Epidermal melanocyte (primary cell): ENCODE data around the gene LYST.
"Not testable (repeated sequence)": the region's sequence is repeated elsewhere in the genome, so short reads cannot be mapped to it uniquely, and the experiment has no call there.

Experiments used
- DNase-seq: peaks from one replicate; pipeline ENCODE4 v3.0.0; 2011; ENCODE audit warnings: low spot score; ENCODE audit not compliant: insufficient read length

The LYST gene

GRCh38 chr1:235766794-235767285 lies 99.9 kb downstream of the LYST start:
- no peak for DNase-seq

DNA sequence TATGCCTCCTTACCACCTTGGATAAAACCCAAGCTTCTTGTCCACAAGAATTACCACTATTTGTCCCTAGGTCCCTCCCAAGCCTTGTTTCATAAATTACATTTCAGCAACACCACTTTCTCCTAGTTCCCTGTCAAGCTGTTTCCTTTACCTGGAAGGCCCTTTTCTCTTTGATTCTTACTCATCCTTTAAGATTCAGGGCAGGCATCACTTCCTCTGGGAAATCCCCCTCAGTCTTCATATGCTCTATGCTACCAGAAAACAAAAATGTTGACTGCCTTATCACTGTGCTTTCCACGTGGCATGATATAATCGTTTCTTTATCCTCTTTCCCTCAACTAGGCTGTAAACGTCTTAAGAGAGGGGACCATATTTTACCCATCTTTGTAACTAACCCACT lies 102.7 kb downstream of the LYST start:
- DNase-seq, result no peak

DNA sequence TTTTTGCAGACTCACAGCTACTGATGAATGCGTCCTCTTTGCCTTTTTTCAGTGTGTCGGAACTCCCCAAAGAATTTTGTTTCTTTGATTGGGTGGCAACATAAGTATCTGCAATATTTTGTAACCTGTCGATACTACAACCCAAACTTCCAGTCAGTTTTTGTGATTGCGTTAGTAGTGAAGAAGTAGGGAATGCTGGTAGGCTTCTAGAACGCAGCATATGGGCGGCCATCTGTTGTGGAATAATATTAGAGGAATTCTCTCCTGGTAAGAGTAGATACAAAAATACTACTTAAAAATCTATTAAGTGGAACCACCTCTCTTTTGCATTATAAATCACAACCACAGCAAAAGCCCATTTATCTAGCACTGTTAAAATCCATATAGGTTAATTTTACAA lies 107.4 kb downstream of the LYST start:
- no peak for DNase-seq

DNA sequence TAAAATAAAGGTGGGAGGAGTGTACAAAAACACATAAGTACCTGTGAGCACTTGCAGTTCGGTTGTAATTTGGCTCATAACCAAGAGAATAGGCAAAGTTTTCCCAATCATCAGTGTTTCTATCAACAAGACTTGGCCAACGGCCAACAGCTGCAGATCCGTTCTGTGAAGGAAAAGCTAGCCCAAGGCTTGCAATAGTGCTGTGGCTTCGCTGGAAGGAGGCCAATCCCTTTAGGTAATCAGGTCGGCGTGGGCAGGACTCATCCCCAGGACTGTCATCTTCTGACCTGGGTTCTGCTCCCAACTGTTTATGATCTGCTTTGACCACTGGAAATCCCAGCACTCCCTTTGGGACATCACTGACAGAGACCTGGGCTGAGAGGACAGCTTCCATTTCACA lies 107.8 kb downstream of the LYST start:
- no peak for DNase-seq

DNA sequence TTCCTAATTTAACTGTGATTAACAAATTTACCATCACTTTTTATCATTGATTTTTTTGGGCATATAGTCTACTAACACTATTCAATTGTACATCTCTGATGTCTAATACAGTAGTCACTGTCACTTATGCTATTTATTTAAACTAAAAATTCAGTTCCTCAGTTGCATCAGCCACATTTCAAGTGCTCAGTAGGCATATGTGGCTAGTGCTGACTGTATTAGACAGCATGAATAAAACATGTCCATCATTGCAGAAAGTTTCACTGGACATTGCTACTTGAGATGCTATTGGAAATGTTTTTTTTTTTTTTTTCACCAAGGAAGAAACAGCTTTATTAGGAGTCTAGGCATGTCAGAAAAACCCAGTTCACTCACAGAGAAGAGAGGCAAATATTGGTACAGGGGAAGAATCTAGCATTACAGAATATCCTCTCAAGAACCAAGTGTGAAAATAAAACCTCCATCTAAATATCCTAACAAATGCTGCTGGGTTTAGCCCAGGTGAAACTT lies 109.1 kb downstream of the LYST start:
- DNase-seq, result no peak

DNA sequence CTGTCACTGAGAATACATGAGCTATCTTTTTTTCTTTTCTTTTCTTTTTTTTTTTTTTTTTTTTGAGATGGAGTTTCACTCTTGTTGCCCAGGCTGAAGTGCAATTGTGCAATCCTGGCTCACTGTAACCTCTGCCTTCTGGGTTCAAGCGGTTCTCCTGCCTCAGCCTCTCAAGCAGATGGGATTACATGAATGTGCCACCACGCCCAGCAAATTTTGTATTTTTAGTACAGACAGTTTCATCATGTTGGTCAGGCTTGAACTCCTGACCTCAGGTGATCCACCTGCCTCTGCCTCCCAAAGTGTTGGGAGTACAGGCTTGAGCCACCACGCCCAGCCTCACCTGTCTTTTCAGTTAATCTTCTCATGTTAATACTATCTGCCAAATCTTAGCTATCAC lies 112.5 kb downstream of the LYST start:
- not testable (repeated sequence) for DNase-seq

- DNase-seq, result no peak
Observed at GRCh38 chr1:235749755-235750300, 116.9 kb downstream of the LYST start.

- no peak for DNase-seq
Observed at GRCh38 chr1:235748747-235749146, 118.0 kb downstream of the LYST start.

- no peak for DNase-seq
Observed at GRCh38 chr1:235746245-235746644, 120.5 kb downstream of the LYST start.

DNA sequence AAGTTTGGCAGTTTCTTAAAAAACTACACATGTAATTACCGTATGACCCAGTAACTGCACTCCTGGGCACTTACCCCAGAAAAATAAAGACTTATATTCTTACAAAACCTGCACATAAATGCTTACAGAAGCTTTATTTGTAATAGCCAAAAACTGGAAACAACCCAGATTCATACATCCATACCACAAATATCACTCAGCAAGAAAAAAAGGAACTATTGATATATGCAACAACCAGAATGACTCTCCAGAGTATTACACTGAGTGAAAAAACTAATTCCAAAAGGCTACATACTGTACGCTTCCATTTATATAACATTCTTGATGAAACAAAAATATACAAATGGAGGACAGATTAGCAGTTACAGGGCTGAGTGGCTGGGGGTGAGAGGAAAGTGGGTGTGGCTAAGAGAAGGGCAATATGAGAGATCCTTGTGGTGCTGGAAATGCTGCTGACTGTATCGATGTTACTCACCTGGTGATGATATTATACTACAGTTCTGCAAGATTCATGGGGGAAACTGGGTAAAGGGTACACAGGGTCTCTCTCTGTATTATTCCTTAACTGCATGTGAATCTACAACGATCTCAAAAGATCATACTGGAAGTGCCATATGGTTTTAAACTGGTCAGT lies 121.1 kb downstream of the LYST start:
- no peak for DNase-seq

DNA sequence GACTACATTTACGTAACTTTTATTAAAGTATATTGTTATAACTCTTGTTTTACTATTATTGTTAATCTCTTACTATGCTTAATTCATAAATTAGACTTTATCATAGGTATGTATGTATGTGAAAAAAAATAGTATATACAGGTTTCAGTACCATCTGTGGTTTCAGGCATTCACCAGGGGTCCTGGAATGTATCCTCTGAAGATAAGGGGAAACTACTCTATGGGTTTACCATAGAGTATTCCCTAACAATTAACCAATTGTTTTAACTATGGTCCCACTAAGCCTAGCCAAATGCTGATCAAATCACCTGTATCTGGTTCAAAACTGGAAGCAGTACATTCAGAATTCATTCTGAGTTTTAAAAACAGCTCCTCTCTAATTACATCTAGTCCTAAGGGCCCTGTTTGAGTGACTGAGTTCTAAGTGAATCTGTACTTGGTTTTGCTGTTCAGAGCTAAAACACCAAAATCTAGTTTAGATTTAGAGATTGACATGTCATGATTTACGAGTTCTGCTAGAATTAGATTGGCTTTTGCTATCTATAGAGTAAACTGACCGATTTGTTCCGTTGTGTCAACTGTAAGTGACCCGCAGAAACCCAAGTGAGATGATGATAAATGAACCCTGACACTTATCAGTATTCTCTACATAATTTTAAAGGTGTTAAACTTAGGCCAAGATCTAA lies 123.6 kb downstream of the LYST start:
- DNase-seq, result no peak

- no peak for DNase-seq
Observed at GRCh38 chr1:235741294-235741693, 125.4 kb downstream of the LYST start.

DNA sequence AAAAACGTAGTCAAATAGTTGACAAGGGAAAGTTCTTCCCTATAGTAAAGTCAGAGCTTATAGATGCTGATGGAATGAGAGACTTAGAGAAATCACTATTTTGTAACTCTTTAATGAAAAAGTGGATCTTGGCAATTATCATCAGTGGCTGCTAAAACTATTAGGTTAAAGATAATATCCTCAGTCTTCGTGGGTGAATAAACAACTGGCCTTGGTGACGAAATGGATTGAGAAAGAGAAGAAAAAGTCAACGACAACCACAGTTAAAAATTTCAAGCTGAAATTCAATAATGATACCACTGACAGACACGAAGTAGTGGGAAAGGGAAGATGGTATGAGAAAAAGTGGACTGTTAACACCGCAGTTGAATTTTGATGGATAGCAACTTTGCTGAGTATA lies 127.1 kb downstream of the LYST start:
- no peak for DNase-seq

GRCh38 chr1:235739124-235739523 lies 127.6 kb downstream of the LYST start:
- no peak for DNase-seq

DNA sequence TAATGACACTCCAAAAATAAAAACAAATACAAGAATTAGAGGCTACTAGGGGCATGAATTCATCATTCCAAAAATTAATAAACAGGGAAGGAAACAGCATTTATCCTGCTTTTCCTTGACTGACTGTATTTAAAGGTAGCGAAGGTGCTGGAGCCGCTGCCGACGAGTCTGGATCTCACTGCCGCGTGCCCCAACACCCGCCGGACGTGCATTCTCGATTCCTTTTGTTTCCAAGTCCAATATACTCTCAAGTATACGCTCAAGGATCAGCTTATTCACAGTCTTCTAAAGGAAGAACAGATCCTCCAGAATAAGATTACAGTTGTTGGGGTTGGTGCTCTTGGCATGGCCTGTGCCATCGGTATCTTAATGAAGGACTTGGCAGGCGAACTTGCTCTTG lies 129.0 kb downstream of the LYST start:
- DNase-seq, result no peak

DNA sequence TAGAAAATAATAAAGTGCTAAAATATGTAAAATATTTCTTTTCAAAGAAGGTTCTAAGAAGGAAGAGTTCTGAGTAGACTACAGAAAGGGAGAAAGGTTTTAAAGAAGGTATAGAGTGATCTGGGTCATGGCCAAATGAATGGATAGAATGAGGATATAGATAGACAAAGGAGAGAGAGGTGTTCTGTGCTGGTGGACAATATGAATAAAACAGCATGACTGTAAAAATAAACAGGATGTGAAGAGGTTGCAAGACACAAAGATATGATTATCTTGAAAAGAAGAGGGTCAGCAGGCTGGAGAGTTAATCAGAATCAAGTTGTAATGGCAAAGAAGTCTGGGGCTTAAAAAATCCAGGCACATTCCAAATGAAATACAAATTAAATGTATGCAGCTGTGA lies 130.4 kb downstream of the LYST start:
- no peak for DNase-seq

GRCh38 chr1:235735621-235736020 lies 131.1 kb downstream of the LYST start:
- no peak for DNase-seq

GRCh38 chr1:235734335-235734734 lies 132.4 kb downstream of the LYST start:
- no peak for DNase-seq

DNA sequence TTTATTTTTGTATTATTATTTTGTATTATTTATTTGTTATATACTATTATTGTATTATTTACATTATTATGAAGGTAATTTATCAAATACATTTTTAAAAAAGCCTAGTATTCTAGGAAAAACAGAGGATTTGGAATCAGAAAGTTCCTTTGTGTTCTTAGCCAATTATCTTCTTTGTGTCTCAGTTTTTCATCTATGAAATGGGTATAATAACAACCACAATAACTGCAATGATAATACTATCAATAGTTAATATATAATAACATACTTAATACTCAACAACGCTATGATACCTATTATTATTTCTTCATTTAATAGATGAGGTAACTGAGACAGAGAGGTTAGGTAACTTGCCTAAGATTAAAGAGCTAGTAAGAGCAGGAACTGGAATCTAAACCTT lies 136.7 kb downstream of the LYST start:
- no peak for DNase-seq

DNA sequence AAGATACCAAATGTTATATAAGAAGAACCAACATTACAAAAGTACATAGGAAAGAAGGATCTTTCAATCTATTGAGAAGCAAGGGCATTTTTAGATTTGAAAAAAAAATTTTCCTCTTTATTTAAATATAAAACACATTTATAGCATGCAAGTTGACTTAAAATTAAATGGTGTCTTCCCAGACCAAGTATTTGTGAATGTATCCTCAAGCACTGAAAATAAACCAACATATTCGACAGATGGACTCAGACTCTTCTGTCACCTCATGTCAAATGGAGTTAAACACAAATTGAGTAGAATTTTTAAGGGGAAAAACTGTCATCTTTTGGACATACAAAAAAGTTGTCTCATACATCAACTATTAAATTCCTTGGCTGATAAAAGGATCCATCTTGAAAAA lies 140.1 kb downstream of the LYST start:
- DNase-seq, result no peak

DNA sequence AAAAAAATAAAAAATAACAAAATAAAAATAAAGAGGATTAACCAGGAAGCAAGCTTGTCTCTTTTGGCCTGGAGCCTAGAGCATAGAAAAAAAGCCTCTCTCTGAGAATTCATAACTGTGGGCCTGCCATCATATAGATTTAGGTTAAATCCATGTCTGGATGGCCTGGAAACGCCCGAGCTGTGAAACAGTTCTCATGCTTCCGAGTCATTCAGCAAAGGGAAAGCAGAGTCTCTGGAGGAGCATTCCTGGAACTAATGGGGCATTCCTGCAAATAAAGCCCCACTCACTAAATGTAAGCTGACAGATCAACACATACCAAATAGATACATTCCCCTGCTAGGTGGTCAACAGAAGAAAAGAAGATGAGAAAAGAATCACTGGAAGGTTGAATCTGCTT lies 141.3 kb downstream of the LYST start:
- no peak for DNase-seq

GRCh38 chr1:235724730-235725129 lies 142.0 kb downstream of the LYST start:
- DNase-seq, result no peak

- no peak for DNase-seq
Observed at GRCh38 chr1:235722858-235723257, 143.8 kb downstream of the LYST start.
